ENCODE measurements around the gene NPHP4.

The NPHP4 gene

DNA sequence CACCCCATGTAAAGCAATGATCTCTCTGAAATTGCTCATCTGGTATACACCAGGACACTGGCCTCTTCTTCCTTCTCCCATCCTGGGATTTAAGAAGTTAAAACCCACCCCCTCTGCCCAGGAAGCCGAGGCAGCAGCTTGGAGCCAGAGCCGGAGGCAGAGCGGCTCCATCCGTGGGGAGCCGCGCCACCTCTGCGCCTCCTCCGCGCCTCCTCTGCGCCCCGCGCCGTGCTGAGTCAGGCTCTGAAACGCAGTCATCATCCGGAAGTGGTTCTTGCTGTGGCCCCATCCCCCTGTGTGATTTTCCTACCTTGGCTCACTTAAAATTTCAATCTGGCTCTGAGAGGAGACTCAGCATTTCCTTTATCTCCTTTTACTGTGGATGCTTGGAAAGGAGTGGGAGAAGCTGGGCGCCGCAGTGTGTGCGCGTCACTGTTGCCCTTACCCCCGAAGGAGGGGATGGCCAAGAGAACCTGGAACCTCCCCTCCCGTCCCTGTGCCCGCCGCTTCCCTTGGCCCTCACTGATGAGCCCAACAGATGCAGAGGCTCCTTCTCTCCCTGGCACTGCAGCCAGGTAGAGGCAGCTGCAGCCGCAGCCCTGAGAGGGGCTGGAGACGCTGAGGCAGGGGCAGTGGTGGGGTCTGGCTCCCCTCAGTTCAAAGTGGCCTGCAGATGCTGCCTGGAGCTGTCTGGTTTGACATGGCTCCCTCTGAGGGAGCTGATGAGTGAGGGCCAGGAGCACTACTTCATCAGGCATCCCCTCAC, 15.3 kb upstream of the NPHP4 start:
- H3K36me3 ChIP-seq (ENCODE audit: control insufficient read depth, insufficient read depth, low read length) = no peaks in the 10 kb centered on the region
- H3K27ac ChIP-seq (ENCODE audit: low read depth, low read length) = no peak overlapping the region
- no peak overlapping the region for H3K4me3 ChIP-seq (ENCODE audit: low read length)
- no peaks in the 10 kb centered on the region for H3K27me3 ChIP-seq (ENCODE audit: control insufficient read depth, insufficient read depth, low read length)
- no peaks in the 10 kb centered on the region for H3K4me1 ChIP-seq (ENCODE audit: control insufficient read depth, insufficient read depth, low read length)
- no peak overlapping the region for H3K9ac ChIP-seq (ENCODE audit: low read length)

DNA sequence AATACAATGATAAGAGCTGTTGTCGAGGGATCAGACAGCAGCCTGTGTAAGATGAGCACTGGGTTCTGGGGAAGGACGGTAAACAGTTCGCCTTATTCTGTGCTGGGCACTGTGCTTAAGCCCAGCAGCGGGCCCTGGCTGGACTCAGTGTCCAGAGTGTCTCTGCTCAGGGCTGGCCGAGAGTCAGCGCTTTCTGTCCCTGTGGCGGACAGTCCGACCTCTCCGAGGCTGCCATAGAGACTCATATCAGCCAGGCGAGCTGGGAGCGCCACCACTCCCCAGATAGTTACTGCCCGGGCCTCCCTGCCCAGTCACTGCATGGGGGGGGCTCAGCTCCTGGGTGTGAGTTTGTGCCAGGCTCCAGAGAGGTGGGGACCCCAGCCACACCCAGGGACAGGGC, 14.7 kb upstream of the NPHP4 start:
- H3K9ac ChIP-seq (ENCODE audit: low read length) = no peak overlapping the region

DNA sequence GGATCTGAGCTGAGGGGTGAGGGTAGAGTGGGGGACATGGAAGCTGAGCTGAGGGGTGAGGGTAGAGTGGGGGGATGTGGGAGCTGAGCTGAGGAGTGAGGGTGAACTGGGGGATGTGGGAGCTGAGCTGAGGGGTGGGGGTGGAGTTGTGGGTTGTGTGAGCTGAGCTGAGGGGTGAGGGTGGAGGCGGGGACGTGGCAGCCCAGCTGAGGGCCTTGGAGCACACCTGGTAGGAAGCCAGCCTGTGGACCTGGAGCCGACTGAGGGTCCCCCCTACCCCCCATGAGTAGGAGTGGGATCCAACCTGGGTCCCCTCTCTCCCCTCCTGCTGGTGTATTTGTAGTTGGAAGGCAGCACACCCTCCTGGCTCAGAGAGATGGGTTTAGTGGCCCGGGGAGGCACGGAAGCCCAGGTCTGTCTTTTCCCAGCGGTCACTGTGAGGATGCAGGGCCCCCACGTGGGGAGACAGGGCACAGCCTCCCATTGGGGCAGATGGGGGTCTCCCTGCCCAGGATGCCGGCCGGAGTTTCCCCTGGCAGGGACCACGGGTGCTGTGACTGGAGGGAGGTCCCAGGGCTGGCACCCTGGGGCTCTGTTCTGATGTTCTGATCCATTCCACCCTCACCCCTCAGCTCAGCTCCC, 13.2 kb upstream of the NPHP4 start:
- Histone ChIP-seq H3K27me3 (ENCODE audit: control insufficient read depth, insufficient read depth, low read length) (no peaks in the 10 kb centered on the region), H3K27ac (ENCODE audit: low read depth, low read length) (no peak overlapping the region), H3K9ac (ENCODE audit: low read length) (no peak overlapping the region), H3K36me3 (ENCODE audit: control insufficient read depth, insufficient read depth, low read length) (no peaks in the 10 kb centered on the region), H3K4me1 (ENCODE audit: control insufficient read depth, insufficient read depth, low read length) (no peaks in the 10 kb centered on the region), H3K4me3 (ENCODE audit: low read length) (no peak overlapping the region)

More for the DNA sequence above, 14.7 kb upstream of the NPHP4 start:
- H3K27ac ChIP-seq (ENCODE audit: low read depth, low read length) = no peak overlapping the region
- H3K4me3 ChIP-seq (ENCODE audit: low read length) = no peak overlapping the region
- no peaks in the 10 kb centered on the region for H3K27me3 ChIP-seq (ENCODE audit: control insufficient read depth, insufficient read depth, low read length)
- H3K4me1 ChIP-seq (ENCODE audit: control insufficient read depth, insufficient read depth, low read length) = no peaks in the 10 kb centered on the region
- no peaks in the 10 kb centered on the region for H3K36me3 ChIP-seq (ENCODE audit: control insufficient read depth, insufficient read depth, low read length)

DNA sequence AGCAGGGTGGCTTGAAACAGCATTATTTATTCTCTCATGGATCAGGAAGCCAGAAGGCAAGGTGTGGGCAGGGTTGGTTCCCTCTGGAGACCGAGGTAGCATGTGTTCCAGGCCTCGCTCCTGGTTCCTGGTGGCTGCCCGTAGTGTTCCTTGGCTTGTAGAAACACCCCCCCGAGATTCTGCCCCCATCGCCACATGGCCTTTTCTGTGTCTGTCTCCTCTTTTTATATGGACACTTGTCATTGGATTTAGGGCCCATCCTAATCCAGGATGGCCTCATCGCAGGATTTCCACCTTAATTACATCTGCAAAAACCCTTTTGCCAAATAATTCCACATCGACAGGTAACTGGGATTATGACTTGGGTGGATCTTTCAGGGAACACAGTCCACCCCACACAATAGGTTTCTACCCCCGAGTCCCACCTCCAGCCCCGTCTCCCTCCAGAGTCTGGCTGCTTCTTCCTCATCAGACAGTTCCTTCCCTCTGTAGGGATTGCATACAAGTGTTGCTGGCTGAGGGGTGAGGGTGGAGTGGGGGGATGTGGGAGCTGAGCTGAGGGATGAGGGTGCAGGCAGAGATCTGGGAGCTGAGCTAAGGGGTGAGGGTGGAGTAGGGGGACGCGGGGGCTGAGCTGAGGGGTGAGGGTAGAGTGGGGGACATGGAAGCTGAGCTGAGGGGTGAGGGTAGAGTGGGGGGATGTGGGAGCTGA, 12.3 kb upstream of the NPHP4 start:
- Histone ChIP-seq H3K36me3 (ENCODE audit: control insufficient read depth, insufficient read depth, low read length) (no peaks in the 10 kb centered on the region), H3K27me3 (ENCODE audit: control insufficient read depth, insufficient read depth, low read length) (no peaks in the 10 kb centered on the region), H3K9ac (ENCODE audit: low read length) (no peak overlapping the region), H3K4me3 (ENCODE audit: low read length) (no peak overlapping the region), H3K4me1 (ENCODE audit: control insufficient read depth, insufficient read depth, low read length) (no peaks in the 10 kb centered on the region), H3K27ac (ENCODE audit: low read depth, low read length) (no peak overlapping the region)

DNA sequence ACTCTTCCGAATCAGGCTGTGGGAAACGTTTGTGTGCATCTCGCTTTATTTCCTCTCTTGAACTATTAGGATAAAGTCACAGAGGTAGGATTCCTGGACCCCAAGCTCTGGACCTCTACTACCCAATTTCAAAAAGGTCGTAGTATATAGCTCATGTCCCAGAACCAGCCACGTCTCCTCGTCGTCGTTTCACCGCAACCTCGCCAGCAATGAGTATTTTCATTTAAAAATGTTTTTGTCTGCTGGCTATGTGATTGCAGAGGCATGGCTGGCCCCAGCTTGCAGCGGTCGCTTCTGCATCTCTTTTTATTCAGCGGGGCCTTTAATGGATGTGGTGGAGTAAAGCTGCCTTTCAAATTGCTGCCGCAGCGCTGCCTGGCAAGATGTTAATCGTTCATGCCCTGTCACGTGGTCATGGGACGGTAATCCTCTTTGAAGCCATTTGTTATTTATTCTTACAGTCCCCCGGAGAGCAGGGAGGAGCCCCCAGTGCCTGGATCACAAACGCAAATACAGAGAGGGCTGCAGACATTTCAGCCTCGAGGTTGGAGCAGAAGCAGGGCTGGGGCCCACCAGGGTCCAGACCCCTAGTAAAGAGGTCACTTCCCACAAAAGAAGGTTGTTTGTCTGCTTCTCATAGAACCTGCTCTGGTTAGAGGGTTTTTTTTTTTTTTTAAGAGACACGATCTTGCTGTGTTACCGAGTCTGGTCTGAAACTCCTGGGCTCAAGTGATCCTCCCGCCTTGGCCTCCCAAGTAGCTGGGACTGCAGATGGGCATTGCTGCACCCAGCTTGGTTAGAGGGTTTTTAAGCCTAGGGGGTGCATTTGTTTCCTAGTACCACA, 11.6 kb upstream of the NPHP4 start:
- no peaks in the 10 kb centered on the region for H3K27me3 ChIP-seq (ENCODE audit: control insufficient read depth, insufficient read depth, low read length)
- no peak overlapping the region for H3K4me3 ChIP-seq (ENCODE audit: low read length)
- H3K27ac ChIP-seq (ENCODE audit: low read depth, low read length) = no peak overlapping the region
- H3K36me3 ChIP-seq (ENCODE audit: control insufficient read depth, insufficient read depth, low read length) = no peaks in the 10 kb centered on the region
- no peak overlapping the region for H3K9ac ChIP-seq (ENCODE audit: low read length)
- no peaks in the 10 kb centered on the region for H3K4me1 ChIP-seq (ENCODE audit: control insufficient read depth, insufficient read depth, low read length)

DNA sequence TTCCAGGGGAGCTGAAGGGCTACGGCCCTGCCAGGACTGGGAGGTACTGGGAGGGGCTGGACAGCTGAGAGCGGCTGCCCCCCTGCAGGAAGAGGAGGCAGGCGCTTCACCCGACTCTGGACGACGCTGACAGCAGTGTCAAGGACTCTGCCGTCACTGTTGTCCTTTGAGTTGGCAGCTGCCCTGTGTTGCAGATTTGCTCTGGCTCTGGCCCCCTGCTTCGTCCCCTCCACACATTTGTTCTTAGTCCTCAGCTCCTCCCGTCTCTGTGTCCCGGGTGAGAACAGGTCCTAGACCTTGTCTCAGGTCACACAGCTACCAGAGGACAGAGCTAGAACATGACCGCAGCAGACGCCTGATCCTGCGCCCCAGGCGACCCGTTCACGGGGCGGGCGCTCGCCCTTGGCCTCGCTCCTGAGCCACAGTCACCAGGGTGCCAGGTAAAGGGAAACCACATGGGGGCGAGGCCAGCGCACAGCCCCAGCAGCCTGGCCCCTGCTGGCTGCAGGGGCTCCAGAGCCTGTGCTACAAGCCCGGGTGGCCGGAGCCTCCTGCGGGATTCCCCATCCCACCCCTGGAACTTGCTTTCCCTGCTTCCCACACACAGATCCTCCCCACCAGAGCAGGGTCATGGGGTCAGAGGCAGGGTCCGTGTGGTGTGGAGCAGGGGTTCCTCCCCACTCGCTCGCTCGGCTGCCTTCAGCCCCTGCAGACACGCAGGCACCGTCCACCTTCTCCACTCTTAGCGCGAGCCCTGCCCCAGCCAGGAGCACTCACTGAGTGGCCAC, 10.7 kb upstream of the NPHP4 start:
- H3K4me3 ChIP-seq (ENCODE audit: low read length) = no peak overlapping the region
- no peak overlapping the region for H3K27ac ChIP-seq (ENCODE audit: low read depth, low read length)
- no peaks in the 10 kb centered on the region for H3K36me3 ChIP-seq (ENCODE audit: control insufficient read depth, insufficient read depth, low read length)
- H3K4me1 ChIP-seq (ENCODE audit: control insufficient read depth, insufficient read depth, low read length) = no peaks in the 10 kb centered on the region
- no peak overlapping the region for H3K9ac ChIP-seq (ENCODE audit: low read length)
- no peaks in the 10 kb centered on the region for H3K27me3 ChIP-seq (ENCODE audit: control insufficient read depth, insufficient read depth, low read length)

DNA sequence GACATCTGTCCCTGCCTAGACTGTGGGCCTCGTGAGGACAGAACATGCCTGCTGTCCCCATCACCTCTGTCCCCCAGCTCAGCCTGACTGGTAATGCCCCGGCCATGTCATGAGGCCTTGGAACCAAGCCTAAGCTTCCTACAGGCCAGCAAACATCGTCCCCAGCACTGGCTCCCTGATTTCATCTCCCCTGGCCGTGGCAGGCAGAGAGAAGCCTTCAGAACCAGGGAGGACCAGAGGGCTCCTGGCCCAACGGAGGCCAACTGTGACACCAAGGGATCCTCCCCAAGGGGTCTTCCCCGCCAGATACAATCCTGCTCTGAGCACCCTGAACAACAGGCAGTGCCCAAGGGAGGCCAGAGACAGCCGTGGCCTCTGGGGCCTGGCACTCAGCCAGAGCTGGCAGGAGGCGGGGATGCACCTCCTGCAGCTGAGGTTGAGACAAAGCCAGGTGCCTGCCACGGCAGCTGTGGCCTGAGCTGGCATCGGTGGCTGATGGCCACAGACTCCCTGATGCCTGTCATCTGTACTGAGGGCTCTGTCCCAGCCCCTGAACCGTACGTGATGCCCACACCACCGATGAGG, 9.9 kb upstream of the NPHP4 start:
- Histone ChIP-seq H3K4me3 (ENCODE audit: low read length) (no peak overlapping the region), H3K36me3 (ENCODE audit: control insufficient read depth, insufficient read depth, low read length) (no peaks in the 10 kb centered on the region), H3K27ac (ENCODE audit: low read depth, low read length) (no peak overlapping the region), H3K9ac (ENCODE audit: low read length) (no peak overlapping the region), H3K4me1 (ENCODE audit: control insufficient read depth, insufficient read depth, low read length) (no peaks in the 10 kb centered on the region), H3K27me3 (ENCODE audit: control insufficient read depth, insufficient read depth, low read length) (no peaks in the 10 kb centered on the region)

DNA sequence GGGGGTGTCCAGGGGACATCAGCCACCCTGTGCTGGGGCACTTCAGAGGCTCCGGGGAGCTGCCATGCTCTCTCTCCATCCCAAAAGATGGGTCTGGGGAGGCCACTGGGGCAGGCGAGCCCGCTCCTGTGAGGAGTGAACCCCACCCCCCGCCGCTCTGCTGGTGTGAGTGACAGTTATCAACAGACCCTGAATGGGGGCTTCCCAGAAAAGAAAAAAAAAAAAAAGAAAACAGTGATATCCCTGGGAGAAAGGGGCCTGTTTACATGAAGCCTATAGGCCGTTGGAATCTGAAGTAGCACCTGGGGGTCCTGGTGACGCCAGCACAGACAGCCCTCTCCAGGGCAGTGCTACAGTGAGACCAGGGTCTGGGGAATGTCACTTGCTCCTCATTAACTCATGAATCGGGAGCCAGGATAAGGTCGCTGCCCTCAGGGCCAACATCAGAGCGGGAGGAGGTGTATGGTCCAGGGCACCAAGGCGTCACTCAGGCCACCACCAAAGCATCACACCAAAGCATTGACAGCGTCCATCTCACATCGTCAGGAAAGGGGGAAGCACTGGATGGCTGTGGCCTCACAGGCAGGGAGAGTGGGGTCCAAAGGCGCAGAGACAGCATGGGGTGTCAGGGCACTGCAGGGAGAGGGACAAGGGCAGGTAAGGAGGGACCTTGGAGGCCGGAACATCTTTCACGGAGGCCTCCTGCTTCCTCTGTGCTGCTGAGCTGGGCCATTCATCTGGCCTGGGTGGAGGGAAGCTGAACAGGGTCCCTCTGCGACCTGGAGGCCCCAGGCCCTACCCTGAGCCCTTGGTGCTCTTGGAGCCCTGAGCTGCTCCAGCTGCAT, 8.4 kb upstream of the NPHP4 start:
- Histone ChIP-seq H3K4me3 (ENCODE audit: low read length) (no peak overlapping the region), H3K4me1 (ENCODE audit: control insufficient read depth, insufficient read depth, low read length) (no peaks in the 10 kb centered on the region), H3K36me3 (ENCODE audit: control insufficient read depth, insufficient read depth, low read length) (no peaks in the 10 kb centered on the region), H3K9ac (ENCODE audit: low read length) (no peak overlapping the region), H3K27ac (ENCODE audit: low read depth, low read length) (no peak overlapping the region), H3K27me3 (ENCODE audit: control insufficient read depth, insufficient read depth, low read length) (no peaks in the 10 kb centered on the region)

DNA sequence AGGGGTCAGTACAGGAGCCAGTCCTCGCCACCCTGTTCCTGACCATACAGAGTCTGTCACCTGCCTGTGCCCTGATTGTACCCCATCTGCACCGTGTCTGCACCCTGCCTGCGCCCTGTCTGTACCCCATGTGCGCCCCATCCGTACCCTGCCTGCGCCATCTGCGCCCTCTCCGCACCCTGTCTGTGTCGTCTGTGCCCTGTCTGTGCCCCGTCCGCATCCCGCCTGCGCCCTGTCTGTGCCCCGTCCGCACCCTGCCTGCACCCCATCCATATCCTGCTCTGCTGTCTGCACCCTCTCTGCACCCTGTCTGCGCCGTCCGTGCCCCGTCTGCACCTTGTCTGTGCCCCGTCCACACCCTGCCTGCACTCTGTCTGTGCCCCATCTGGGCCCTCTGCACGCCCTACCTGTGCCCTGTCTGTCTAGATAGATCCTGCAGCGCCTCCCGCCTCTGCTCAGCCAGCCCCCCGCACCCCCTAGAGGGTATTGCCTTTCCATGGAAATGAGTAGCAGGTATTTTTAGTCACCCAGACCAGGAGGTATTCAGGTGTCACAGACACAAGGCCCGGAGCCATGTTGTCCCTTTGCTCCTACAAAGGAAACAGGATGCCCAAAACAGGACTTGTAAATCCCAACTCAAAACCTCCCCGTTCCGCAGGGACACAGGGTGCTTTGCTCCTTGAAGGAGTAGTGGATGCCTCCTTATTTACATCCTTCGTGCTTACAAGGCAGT, 7.7 kb upstream of the NPHP4 start:
- H3K9ac ChIP-seq (ENCODE audit: low read length) = no peak overlapping the region
- no peak overlapping the region for H3K4me3 ChIP-seq (ENCODE audit: low read length)
- no peaks in the 10 kb centered on the region for H3K36me3 ChIP-seq (ENCODE audit: control insufficient read depth, insufficient read depth, low read length)
- no peaks in the 10 kb centered on the region for H3K27me3 ChIP-seq (ENCODE audit: control insufficient read depth, insufficient read depth, low read length)
- no peak overlapping the region for H3K27ac ChIP-seq (ENCODE audit: low read depth, low read length)
- no peaks in the 10 kb centered on the region for H3K4me1 ChIP-seq (ENCODE audit: control insufficient read depth, insufficient read depth, low read length)

DNA sequence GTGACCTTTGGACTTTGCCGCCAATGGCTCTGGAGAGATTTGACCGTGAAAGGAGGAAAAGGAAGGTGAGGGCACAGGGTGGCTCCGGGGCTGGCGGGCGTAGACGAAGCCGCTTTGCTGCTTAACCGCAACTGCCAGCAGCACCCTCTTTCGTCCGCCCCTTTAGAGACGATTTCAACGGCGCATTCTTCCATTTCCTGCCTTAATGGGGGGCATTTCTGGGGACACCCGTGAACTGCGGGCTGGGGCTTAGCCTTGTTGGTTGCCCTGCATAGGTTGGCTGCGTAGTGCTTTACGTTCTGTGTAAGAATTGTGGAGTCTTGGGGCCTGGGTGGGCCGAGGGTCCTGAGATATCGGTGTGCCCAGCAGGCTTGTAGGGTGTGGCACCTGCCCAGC, 6.7 kb upstream of the NPHP4 start:
- no peaks in the 10 kb centered on the region for H3K36me3 ChIP-seq (ENCODE audit: control insufficient read depth, insufficient read depth, low read length)
- H3K9ac ChIP-seq (ENCODE audit: low read length) = no peak overlapping the region
- H3K27ac ChIP-seq (ENCODE audit: low read depth, low read length) = no peak overlapping the region
- no peaks in the 10 kb centered on the region for H3K4me1 ChIP-seq (ENCODE audit: control insufficient read depth, insufficient read depth, low read length)
- no peak overlapping the region for H3K4me3 ChIP-seq (ENCODE audit: low read length)
- H3K27me3 ChIP-seq (ENCODE audit: control insufficient read depth, insufficient read depth, low read length) = no peaks in the 10 kb centered on the region

All from rectal smooth muscle tissue (tissue), 1 donor.